GM18505 (cell line): Measurements from ENCODE around the gene CHRND.

Experiments used
- ATAC-seq: cut with Tn5 transposase; IDR thresholded peaks from one replicate; pipeline ENCODE4 v1.9.1; 2021; ENCODE audit not compliant: unreplicated experiment
- POLR2A ChIP-seq: IDR thresholded peaks from 4 replicates; pipeline ENCODE4 v1.6.1; 2011; ENCODE audit warnings: borderline replicate concordance; ENCODE audit not compliant: insufficient read depth, insufficient read length; ENCODE audit errors: extremely low read depth

The CHRND gene

GRCh38 chr2:232543928-232544631 is 18.1 kb downstream of the CHRND start:
- TF ChIP-seq POLR2A = no peak
- ATAC-seq = no peak

DNA sequence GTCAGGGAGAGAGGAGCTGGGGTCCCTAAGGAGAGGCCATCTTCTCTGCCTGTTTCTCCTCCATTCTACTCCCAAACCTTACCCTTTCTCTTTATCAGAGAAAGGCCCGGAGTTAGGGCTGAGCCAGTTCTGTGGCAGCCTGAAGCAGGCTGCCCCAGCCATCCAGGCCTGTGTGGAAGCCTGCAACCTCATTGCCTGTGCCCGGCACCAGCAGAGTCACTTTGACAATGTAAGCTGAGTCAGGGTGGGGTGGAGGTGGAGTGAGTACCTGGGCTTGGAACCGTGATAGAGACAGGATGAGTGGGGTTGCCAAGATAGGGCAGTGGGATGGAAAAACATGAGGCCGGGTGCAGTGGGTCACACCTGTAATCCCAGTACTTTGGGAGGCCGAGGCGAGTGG is 18.7 kb downstream of the CHRND start:
- no peak for ATAC-seq
- no peak for TF ChIP-seq POLR2A

DNA sequence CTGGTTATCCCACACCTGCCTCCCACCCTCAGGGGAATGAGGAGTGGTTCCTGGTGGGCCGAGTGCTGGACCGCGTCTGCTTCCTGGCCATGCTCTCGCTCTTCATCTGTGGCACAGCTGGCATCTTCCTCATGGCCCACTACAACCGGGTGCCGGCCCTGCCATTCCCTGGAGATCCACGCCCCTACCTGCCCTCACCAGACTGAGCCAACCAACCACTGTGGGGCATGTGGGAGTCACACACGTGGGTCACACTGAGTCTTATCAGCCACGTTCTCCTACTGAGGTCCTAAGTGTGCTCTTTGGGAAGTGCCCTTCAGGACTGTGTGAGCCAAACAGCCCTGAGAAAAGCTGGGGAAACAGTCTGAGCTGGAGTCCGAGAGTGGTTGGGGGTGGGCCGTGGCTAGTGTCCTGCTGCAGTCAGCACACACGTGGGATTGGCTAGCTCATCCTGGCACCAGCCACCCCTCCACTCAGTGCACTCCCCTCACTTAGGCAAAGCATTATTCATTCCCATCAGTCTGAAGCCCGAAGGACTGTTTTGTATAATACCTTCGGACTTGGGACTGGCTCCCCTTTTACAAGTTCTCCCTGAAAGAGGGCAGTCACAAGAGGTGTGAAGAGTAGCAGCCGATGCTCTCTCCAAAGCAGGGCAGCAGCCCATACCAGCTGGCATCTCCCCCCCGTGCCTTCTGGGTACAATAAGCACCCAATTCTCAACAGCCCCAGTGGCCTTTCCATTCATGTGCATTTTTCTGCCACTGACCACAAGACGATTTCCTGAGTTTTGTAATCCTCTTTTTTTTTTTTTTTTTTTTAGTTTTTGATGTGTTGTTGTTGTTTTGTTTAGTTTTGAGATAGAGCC is 19.8 kb downstream of the CHRND start:
- ATAC-seq = no peak
- no peak for TF ChIP-seq POLR2A

DNA sequence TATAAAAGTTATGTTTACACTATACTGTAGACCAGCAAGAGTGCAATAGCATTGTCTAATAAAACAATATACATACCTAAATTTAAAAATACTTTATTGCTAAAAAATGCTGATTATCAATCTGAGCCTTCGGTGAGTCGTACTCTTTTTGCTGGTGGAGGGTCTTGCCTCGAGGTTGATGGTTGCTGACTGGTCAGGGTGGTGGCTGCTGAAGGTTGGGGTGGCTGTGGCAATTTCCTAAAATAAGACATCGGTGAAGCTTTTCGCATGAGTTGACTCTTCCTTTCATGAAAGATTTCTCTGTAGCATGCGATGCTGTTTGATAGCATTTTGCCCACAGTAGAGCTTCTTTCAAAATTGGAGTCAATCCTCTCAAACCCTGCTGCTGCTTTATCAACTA is 22.0 kb downstream of the CHRND start:
- no peak for ATAC-seq
- no peak for TF ChIP-seq POLR2A

GRCh38 chr2:232549655-232550353 is 23.8 kb downstream of the CHRND start:
- no peak for ATAC-seq

GRCh38 chr2:232550354-232551249 is 24.6 kb downstream of the CHRND start, which contains the start of the genes EIF4E2 and TIGD1:
EIF4E2 (plus strand) TSS chr2:232550689; CDS start chr2:232550725, 36 bp downstream.
TIGD1 (minus strand) TSS chr2:232550557; CDS start chr2:232549882, 675 bp downstream.
- peak; percentile 92 for ATAC-seq
- TF ChIP-seq POLR2A = peak; percentile 92

More at GRCh38 chr2:232549655-232550353, 23.8 kb downstream of the CHRND start:
- TF ChIP-seq POLR2A = no peak

DNA sequence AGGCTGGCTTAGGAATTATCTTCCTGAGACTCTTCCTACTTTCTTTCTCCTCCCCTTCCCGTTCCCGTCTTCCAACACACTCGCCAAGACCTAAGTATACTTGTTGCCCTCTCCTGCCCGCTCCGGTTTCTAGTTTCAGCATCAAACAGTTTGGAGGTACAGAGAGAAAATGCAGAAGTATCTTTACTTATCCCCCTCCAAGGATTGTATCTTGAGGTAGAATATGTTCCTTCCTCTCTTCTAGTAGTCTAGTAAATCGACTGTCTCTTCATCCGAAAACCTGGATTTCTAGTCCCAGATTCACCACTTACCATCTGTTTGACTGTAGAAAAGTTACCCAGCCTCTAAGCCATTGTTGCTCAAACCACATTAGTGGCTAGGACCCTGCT is 25.3 kb downstream of the CHRND start:
- no peak for TF ChIP-seq POLR2A
- ATAC-seq = no peak

DNA sequence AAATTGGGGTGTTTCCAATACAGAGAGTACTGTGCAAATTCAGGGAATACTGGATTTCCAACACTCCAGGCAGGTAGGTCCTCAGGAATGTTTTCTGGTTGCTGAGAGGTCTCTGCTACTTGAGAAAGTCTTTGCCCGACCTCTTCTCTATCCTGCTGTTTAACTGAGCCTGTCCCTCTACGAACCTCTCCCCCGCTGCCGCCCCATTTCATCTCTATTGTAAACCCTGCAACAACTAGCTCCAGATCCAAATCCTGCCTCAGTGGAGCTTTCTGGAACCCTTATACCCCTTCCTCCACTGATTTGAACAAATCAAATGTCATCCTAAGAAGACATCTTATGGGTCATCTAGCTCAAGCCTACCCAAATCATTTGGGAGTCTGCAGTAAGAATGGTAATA is 25.8 kb downstream of the CHRND start:
- no peak for ATAC-seq

GRCh38 chr2:232556426-232556825 is 30.5 kb downstream of the CHRND start:
- no peak for ATAC-seq
- TF ChIP-seq POLR2A = no peak

More for the DNA sequence above, 25.8 kb downstream of the CHRND start:
- TF ChIP-seq POLR2A = no peak

GRCh38 chr2:232562515-232563151 is 36.7 kb downstream of the CHRND start:
- TF ChIP-seq POLR2A = no peak
- no peak for ATAC-seq

- ATAC-seq = no peak
- no peak for TF ChIP-seq POLR2A
Measured at GRCh38 chr2:232563580-232563979, 37.6 kb downstream of the CHRND start.

DNA sequence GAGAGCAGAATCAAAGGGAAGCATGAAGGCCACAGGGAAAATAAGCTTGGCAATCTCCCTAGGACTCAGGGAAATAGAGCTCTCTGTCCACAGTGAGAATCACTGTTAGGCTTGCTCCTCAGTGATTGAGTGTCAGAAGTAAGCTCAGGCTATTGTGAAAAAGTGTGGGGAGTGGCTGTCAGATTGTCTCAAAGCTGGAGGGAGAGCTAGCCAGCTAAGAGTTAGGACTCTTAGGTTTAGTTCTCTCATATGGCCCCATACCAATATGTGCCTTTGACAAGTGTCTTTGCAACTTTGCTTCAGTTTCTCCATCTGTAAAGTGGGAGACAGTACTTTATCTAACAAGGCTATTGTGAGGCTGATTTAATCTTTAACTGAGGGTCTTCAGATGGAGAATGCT is 41.8 kb downstream of the CHRND start:
- no peak for TF ChIP-seq POLR2A
- no peak for ATAC-seq
